T-helper 17 cell (primary cell): ENCODE results near the gene RWDD3. TPM values are rescaled to one million over a fixed set of nuclear protein-coding genes. Genes with fewer than 3 reads are reported as not detected.

Experiments
- ATAC-seq: fragments of 150-1000 bp; cut with Tn5 transposase; 2 replicates; pipeline ENCODE4 v1.10.0; 2021; ENCODE audit warnings: mild to moderate bottlenecking, moderate library complexity
- DNase-seq, 3 donors: peaks; one replicate each; pipeline versions ENCODE4 v3.0.0 to v3.0.0-alpha.2; 2020 to 2021
- H3K9me3 ChIP-seq: one replicate; pipeline ENCODE4 v1.7.0; 2013; ENCODE audit warnings: low read length, mild to moderate bottlenecking; ENCODE audit not compliant: control insufficient read depth, poor library complexity, severe bottlenecking
- H3K27ac Mint-ChIP-seq: one replicate; pipeline ENCODE4 v1.8.0; 2022; ENCODE audit warnings: mild to moderate bottlenecking, moderate library complexity, mixed read lengths
- H3K27me3 Mint-ChIP-seq: one replicate; pipeline ENCODE4 v1.8.0; 2022; ENCODE audit warnings: mixed read lengths
- H3K36me3 Mint-ChIP-seq: one replicate; pipeline ENCODE4 v1.8.0; 2022; ENCODE audit warnings: low read depth, mixed read lengths
- H3K4me1 Mint-ChIP-seq: one replicate; pipeline ENCODE4 v1.8.0; 2022; ENCODE audit warnings: mild to moderate bottlenecking, mixed read lengths
- H3K4me3 Mint-ChIP-seq: one replicate; pipeline ENCODE4 v1.8.0; 2022; ENCODE audit warnings: mild to moderate bottlenecking, moderate library complexity, mixed read lengths
- total RNA-seq, 4 donors: library from RNA in 2 of 4; stranded (reverse) in 2 of 4; gene quantifications; one replicate each; pipeline ENCODE4 v1.2.3 and lab custom pipeline; 2022 to 2026

The RWDD3 gene
- total RNA-seq, 2 donors from 2014 or later = 10.0 to 13.4 TPM

GRCh38 chr1:95276429-95276828, 42.4 kb downstream of the RWDD3 start:
- DNase-seq (no peak), ATAC-seq (no peak)
- Mint-ChIP-seq H3K27me3 (peaks cover 10% of the 10 kb centered on the region), H3K27ac (no peak overlapping the region), H3K36me3 (no peaks in the 10 kb centered on the region), H3K4me1 (no peaks in the 10 kb centered on the region), H3K4me3 (no peak overlapping the region)
- no peaks in the 10 kb centered on the region for H3K9me3 ChIP-seq

- Mint-ChIP-seq H3K27me3 (peaks cover 10% of the 10 kb centered on the region), H3K4me3 (no peak overlapping the region), H3K4me1 (no peaks in the 10 kb centered on the region), H3K36me3 (no peaks in the 10 kb centered on the region), H3K27ac (no peak overlapping the region)
- ATAC-seq (peak; percentile 50), DNase-seq (no peak)
- no peaks in the 10 kb centered on the region for H3K9me3 ChIP-seq
Observed at GRCh38 chr1:95278173-95279006, 44.4 kb downstream of the RWDD3 start.

GRCh38 chr1:95281781-95282517, 47.9 kb downstream of the RWDD3 start:
- Mint-ChIP-seq H3K27ac (no peak overlapping the region), H3K4me3 (no peak overlapping the region), H3K27me3 (peaks cover 10% of the 10 kb centered on the region), H3K4me1 (no peaks in the 10 kb centered on the region), H3K36me3 (no peaks in the 10 kb centered on the region)
- no peaks in the 10 kb centered on the region for H3K9me3 ChIP-seq
- DNase-seq (no peak), ATAC-seq (no peak)

GRCh38 chr1:95282518-95282895, 48.5 kb downstream of the RWDD3 start:
- H3K4me3 Mint-ChIP-seq = no peak overlapping the region
- DNase-seq = no peak
- H3K36me3 Mint-ChIP-seq = no peaks in the 10 kb centered on the region
- H3K27me3 Mint-ChIP-seq = peaks cover 10% of the 10 kb centered on the region
- H3K9me3 ChIP-seq = no peaks in the 10 kb centered on the region
- H3K4me1 Mint-ChIP-seq = no peaks in the 10 kb centered on the region
- no peak for ATAC-seq
- H3K27ac Mint-ChIP-seq = no peak overlapping the region

GRCh38 chr1:95284420-95284819, 50.4 kb downstream of the RWDD3 start:
- Mint-ChIP-seq H3K36me3 (no peaks in the 10 kb centered on the region), H3K4me3 (no peak overlapping the region), H3K27ac (no peak overlapping the region), H3K27me3 (peaks cover 10% of the 10 kb centered on the region), H3K4me1 (no peaks in the 10 kb centered on the region)
- no peak for ATAC-seq
- DNase-seq = no peak
- H3K9me3 ChIP-seq = no peaks in the 10 kb centered on the region

- no peak overlapping the region for H3K27ac Mint-ChIP-seq
- H3K27me3 Mint-ChIP-seq = no peaks in the 10 kb centered on the region
- ATAC-seq (no peak), DNase-seq (no peak)
- no peaks in the 10 kb centered on the region for H3K4me1 Mint-ChIP-seq
- H3K36me3 Mint-ChIP-seq = no peaks in the 10 kb centered on the region
- H3K9me3 ChIP-seq = no peaks in the 10 kb centered on the region
- no peak overlapping the region for H3K4me3 Mint-ChIP-seq
Observed at GRCh38 chr1:95286479-95286878, 52.5 kb downstream of the RWDD3 start.

- Mint-ChIP-seq H3K27me3 (no peaks in the 10 kb centered on the region), H3K4me3 (no peak overlapping the region), H3K4me1 (no peaks in the 10 kb centered on the region), H3K27ac (no peak overlapping the region), H3K36me3 (no peaks in the 10 kb centered on the region)
- no peaks in the 10 kb centered on the region for H3K9me3 ChIP-seq
- ATAC-seq (no peak), DNase-seq (no peak)
Observed at GRCh38 chr1:95287081-95287480, 53.1 kb downstream of the RWDD3 start.

GRCh38 chr1:95287825-95288224, 53.8 kb downstream of the RWDD3 start:
- ATAC-seq (no peak), DNase-seq (no peak)
- Mint-ChIP-seq H3K36me3 (no peaks in the 10 kb centered on the region), H3K4me1 (no peaks in the 10 kb centered on the region), H3K27ac (no peak overlapping the region), H3K4me3 (no peak overlapping the region), H3K27me3 (no peaks in the 10 kb centered on the region)
- H3K9me3 ChIP-seq = no peaks in the 10 kb centered on the region

Other genes with a start within 250 kb of the RWDD3 start
- 1 to 10 TPM; 1.5 to 1.8 TPM for gene ALG14, start 161.3 kb upstream of the RWDD3 start, total RNA-seq
- under 1 TPM; 0.23 to 0.25 TPM for gene TLCD4, start 116.9 kb upstream of the RWDD3 start, total RNA-seq